ENCODE results near the gene PROK2.

The PROK2 gene

DNA sequence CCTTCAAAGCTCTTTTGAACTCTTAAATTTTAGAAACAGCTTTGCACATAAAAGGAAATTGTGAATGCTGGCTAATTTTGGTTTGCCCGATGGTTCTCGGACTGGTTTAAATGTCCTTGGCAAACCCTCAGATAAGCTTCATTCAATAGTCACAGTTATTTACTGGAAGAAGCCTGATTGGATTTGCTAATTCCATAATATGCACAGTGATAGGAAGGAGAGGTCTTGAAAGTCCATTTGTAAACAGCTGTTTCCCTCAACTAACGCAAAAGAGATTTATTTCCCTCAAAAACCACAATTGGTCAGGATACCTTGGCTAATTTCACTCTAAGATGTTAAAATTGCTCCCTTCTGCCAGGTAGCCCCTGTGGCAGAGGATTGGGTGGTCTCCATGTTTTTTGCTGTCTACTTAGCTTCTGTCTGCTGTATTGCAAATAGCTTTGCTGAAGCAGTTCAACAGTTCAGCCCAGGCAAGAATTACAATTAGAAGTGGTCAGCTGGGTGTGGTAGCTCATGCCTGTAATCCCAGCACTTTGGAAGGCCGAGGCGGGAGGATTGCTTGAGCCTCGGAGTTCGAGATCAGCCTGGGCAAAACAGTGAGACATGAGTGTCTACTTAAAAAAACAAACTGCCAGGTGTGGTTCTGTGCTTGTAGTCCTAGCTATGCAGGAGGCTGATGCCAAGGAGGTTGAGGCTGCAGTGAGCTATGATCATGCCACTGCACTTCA is 30.6 kb upstream of the PROK2 start:
- Histone ChIP-seq H3K27me3 (ENCODE audit: insufficient read depth, low read length, poor library complexity, severe bottlenecking) (no peaks in the 10 kb centered on the region), H3K4me1 (ENCODE audit: insufficient read depth, low read length, poor library complexity, severe bottlenecking) (no peaks in the 10 kb centered on the region), H3K4me3 (ENCODE audit: low read length, poor library complexity, severe bottlenecking) (no peak overlapping the region), H4K20me1 (ENCODE audit: insufficient read depth, low read length, poor library complexity, severe bottlenecking) (no peaks in the 10 kb centered on the region), H3K36me3 (ENCODE audit: insufficient read depth, low read length) (no peaks in the 10 kb centered on the region), H3K9me2 (replicated peaks; ENCODE audit: low read depth, low read length) (no peaks in the 10 kb centered on the region), H3K4me2 (ENCODE audit: low read depth, low read length, poor library complexity, severe bottlenecking) (no peak overlapping the region), H2AFZ (ENCODE audit: low read length) (no peak overlapping the region), H3F3A (ENCODE audit: low read depth) (no peaks in the 10 kb centered on the region), H3K9me3 (ENCODE audit: insufficient read depth, low read depth, low read length) (no peaks in the 10 kb centered on the region), H3K9ac (ENCODE audit: low read depth, low read length, poor library complexity, severe bottlenecking) (no peak overlapping the region), H3K79me2 (ENCODE audit: insufficient read depth, low read length) (no peaks in the 10 kb centered on the region)
- TF ChIP-seq CTCF (conservative IDR thresholded peaks at IDR 0.05; ENCODE audit: low read length) (no peak), EZH2phosphoT487 (IDR thresholded peaks at IDR 0.05; ENCODE audit: borderline replicate concordance) (no peak)

- TF ChIP-seq EZH2phosphoT487 (IDR thresholded peaks at IDR 0.05; ENCODE audit: borderline replicate concordance) (no peak), CTCF (conservative IDR thresholded peaks at IDR 0.05; ENCODE audit: low read length) (no peak)
These were observed 28.8 kb upstream of the PROK2 start for GRCh38 chr3:71813704-71814103.

DNA sequence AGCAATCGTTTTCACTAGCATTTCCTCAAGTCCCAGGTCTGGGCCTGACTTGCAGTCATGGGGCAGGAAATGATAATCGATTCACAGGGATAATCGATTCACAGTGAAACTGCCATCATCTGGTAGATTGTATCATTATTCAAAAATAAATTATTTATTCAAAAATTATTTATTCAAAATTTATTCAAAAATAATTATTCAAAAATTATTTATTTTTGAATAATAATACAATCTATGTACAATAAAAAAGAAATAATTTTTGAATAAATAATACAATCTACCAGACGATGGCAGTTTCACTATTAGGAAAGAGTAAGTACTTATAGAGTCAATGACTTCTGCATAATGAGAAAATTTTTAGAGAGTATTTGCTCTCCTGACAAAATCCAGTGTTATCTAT is 28.1 kb upstream of the PROK2 start:
- no peak overlapping the region for H3K9ac ChIP-seq (ENCODE audit: low read depth, low read length, poor library complexity, severe bottlenecking)
- no peaks in the 10 kb centered on the region for H3K79me2 ChIP-seq (ENCODE audit: insufficient read depth, low read length)
- TF ChIP-seq EZH2phosphoT487 (IDR thresholded peaks at IDR 0.05; ENCODE audit: borderline replicate concordance), result no peak
- no peak for TF ChIP-seq CTCF (conservative IDR thresholded peaks at IDR 0.05; ENCODE audit: low read length)
- H3F3A ChIP-seq (ENCODE audit: low read depth), result no peaks in the 10 kb centered on the region
- no peaks in the 10 kb centered on the region for H3K27me3 ChIP-seq (ENCODE audit: insufficient read depth, low read length, poor library complexity, severe bottlenecking)
- no peak overlapping the region for H2AFZ ChIP-seq (ENCODE audit: low read length)
- H3K4me1 ChIP-seq (ENCODE audit: insufficient read depth, low read length, poor library complexity, severe bottlenecking), result no peaks in the 10 kb centered on the region
- H3K4me2 ChIP-seq (ENCODE audit: low read depth, low read length, poor library complexity, severe bottlenecking), result no peak overlapping the region
- no peak overlapping the region for H3K4me3 ChIP-seq (ENCODE audit: low read length, poor library complexity, severe bottlenecking)
- H3K9me3 ChIP-seq (ENCODE audit: insufficient read depth, low read depth, low read length), result no peaks in the 10 kb centered on the region
- no peaks in the 10 kb centered on the region for H3K9me2 ChIP-seq (replicated peaks; ENCODE audit: low read depth, low read length)
- H4K20me1 ChIP-seq (ENCODE audit: insufficient read depth, low read length, poor library complexity, severe bottlenecking), result no peaks in the 10 kb centered on the region
- H3K36me3 ChIP-seq (ENCODE audit: insufficient read depth, low read length), result no peaks in the 10 kb centered on the region

More at GRCh38 chr3:71813704-71814103, 28.8 kb upstream of the PROK2 start:
- Histone ChIP-seq H3K9ac (ENCODE audit: low read depth, low read length, poor library complexity, severe bottlenecking) (no peak overlapping the region), H3K4me1 (ENCODE audit: insufficient read depth, low read length, poor library complexity, severe bottlenecking) (no peaks in the 10 kb centered on the region), H3K4me3 (ENCODE audit: low read length, poor library complexity, severe bottlenecking) (no peak overlapping the region), H3K9me3 (ENCODE audit: insufficient read depth, low read depth, low read length) (no peaks in the 10 kb centered on the region), H3K4me2 (ENCODE audit: low read depth, low read length, poor library complexity, severe bottlenecking) (no peak overlapping the region), H2AFZ (ENCODE audit: low read length) (no peak overlapping the region), H4K20me1 (ENCODE audit: insufficient read depth, low read length, poor library complexity, severe bottlenecking) (no peaks in the 10 kb centered on the region), H3K27me3 (ENCODE audit: insufficient read depth, low read length, poor library complexity, severe bottlenecking) (no peaks in the 10 kb centered on the region), H3F3A (ENCODE audit: low read depth) (no peaks in the 10 kb centered on the region), H3K79me2 (ENCODE audit: insufficient read depth, low read length) (no peaks in the 10 kb centered on the region), H3K9me2 (replicated peaks; ENCODE audit: low read depth, low read length) (no peaks in the 10 kb centered on the region), H3K36me3 (ENCODE audit: insufficient read depth, low read length) (no peaks in the 10 kb centered on the region)
